Dermis lymphatic vessel endothelial cell (primary cell): ENCODE results near the gene AFP. TPM values are rescaled to one million over a fixed set of nuclear protein-coding genes. Genes with fewer than 3 reads are reported as not detected.

Experiments used
- total RNA-seq: library from RNA; depleted of rRNA; stranded (reverse); fragments of >200 nt; gene quantifications from 2 replicates; pipeline ENCODE4 v1.2.1, GENCODE V29; 2014

Gene AFP
- total RNA-seq, result not detected in 2 replicates

GRCh38 chr4:73435984-73436383, at the start of gene AFP:
AFP (plus strand) TSS chr4:73436221; CDS start chr4:73436263, 42 bp downstream.

DNA sequence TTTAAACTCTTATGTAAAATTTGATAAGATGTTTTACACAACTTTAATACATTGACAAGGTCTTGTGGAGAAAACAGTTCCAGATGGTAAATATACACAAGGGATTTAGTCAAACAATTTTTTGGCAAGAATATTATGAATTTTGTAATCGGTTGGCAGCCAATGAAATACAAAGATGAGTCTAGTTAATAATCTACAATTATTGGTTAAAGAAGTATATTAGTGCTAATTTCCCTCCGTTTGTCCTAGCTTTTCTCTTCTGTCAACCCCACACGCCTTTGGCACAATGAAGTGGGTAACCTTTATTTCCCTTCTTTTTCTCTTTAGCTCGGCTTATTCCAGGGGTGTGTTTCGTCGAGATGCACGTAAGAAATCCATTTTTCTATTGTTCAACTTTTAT, 32.0 kb upstream of the AFP start, which contains the start of gene ALB:
ALB (plus strand) TSS at position 246 of the 400 bp plus-strand sequence; CDS start at position 287, 41 bp downstream.

DNA sequence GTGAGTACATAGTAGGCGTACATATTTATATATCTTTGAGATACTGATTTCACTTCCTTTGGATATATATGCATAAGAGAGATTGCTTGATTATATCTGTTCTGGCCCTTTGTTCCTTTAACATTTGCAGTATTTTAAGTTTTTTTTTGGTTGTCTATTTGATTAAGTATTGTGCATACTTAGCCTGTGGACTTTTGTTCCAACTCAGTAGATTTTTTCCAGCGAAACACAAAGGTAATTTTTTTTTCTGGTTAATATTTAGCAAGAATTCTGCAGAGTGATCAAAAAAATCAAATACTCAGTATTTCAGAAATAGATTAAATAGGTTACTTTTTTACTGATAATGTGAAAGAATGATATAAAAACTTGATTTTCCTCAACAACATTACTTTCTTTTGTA, 45.3 kb downstream of the AFP start, which contains the start of gene AFM:
AFM (plus strand) TSS at position 388 of the 400 bp plus-strand sequence. CDS start 31 bp downstream, outside the sequence.

Other genes with a start within 250 kb of the AFP start
- gene ANKRD17, start 177.4 kb upstream of the AFP start, total RNA-seq, result 49.4 and 63.7 TPM in 2 replicates
- gene ALB, start 31.9 kb upstream of the AFP start, total RNA-seq, result not detected in 2 replicates
- not detected in 2 replicates for gene AFM, start 45.5 kb downstream of the AFP start, total RNA-seq
- not detected in 2 replicates for gene RASSF6, start 184.2 kb downstream of the AFP start, total RNA-seq